Stimulated activated CD8-positive, alpha-beta memory T cell treated with anti-CD3 and anti-CD28 coated beads, Interleukin-12 subunit alpha, Interleukin-12 subunit beta, amount 100 ng/mL, for 24 hours (primary cell): ENCODE measurements around the gene SH2B3.
"Not testable (repeated sequence)": the region's sequence is repeated elsewhere in the genome, so short reads cannot be mapped to it uniquely, and the experiment has no call there.

Experiments
- DNase-seq: peaks from one replicate; pipeline ENCODE4 v3.0.0-alpha.2; 2020; ENCODE audit errors: extremely low read depth

Gene SH2B3

GRCh38 chr12:111387747-111388323 lies 17.9 kb upstream of the SH2B3 start:
- no peak for DNase-seq

- no peak for DNase-seq
These were observed 16.1 kb upstream of the SH2B3 start for GRCh38 chr12:111389635-111390034.

- no peak for DNase-seq
These were observed 14.8 kb upstream of the SH2B3 start for GRCh38 chr12:111390910-111391309.

GRCh38 chr12:111393700-111394300 lies 11.9 kb upstream of the SH2B3 start:
- no peak for DNase-seq

GRCh38 chr12:111394480-111394879 lies 11.2 kb upstream of the SH2B3 start:
- DNase-seq, result no peak

- DNase-seq, result no peak
These were observed 10.2 kb upstream of the SH2B3 start for GRCh38 chr12:111395336-111396187.

- not testable (repeated sequence) for DNase-seq
These were observed 9.5 kb upstream of the SH2B3 start for GRCh38 chr12:111396271-111396670.

- DNase-seq, result peak; percentile 64
These were observed 8.8 kb upstream of the SH2B3 start for GRCh38 chr12:111396726-111397445.

- DNase-seq, result no peak
These were observed 7.2 kb upstream of the SH2B3 start for GRCh38 chr12:111398530-111398929.

- DNase-seq, result not testable (repeated sequence)
These were observed 5.8 kb upstream of the SH2B3 start for GRCh38 chr12:111399741-111400404.

- no peak for DNase-seq
These were observed 4.5 kb upstream of the SH2B3 start for GRCh38 chr12:111401167-111401605.

GRCh38 chr12:111402490-111402824 lies 3.3 kb upstream of the SH2B3 start:
- not testable (repeated sequence) for DNase-seq

GRCh38 chr12:111404362-111405148 lies 1.2 kb upstream of the SH2B3 start:
- no peak for DNase-seq

GRCh38 chr12:111405149-111405858 lies 419 bp upstream of the SH2B3 start:
- peak; percentile 95 for DNase-seq

- DNase-seq, result no peak
These were observed 1.0 kb downstream of the SH2B3 start for GRCh38 chr12:111406474-111407376.

GRCh38 chr12:111407377-111408115 lies 1.8 kb downstream of the SH2B3 start:
- DNase-seq, result no peak

GRCh38 chr12:111408116-111408440 lies 2.4 kb downstream of the SH2B3 start:
- no peak for DNase-seq

- DNase-seq, result no peak
These were observed 3.1 kb downstream of the SH2B3 start for GRCh38 chr12:111408686-111409402.
